HepG2 (cell line): ENCODE measurements around the gene AEBP1.

ENCODE experiments used
- ASH2L ChIP-seq: fragments of 300-600, 200-600 bp; sonication (generic); IDR thresholded peaks from 2 replicates; pipeline ENCODE4 v1.7.0; 2017; ENCODE audit warnings: low read depth, mild to moderate bottlenecking, moderate library complexity, mixed read lengths, low read length; ENCODE audit not compliant: insufficient read length
- CBFB ChIP-seq: sonication (generic); formaldehyde crosslinking; IDR thresholded peaks from 2 replicates; pipeline ENCODE4 v1.4.0; 2020; ENCODE audit warnings: missing genetic modification reagents
- CTCF ChIP-seq: sonication (generic); formaldehyde crosslinking; IDR thresholded peaks from 2 replicates; pipeline ENCODE4 v1.5.0; 2020; ENCODE audit warnings: mild to moderate bottlenecking, missing genetic modification reagents, moderate library complexity
- EHMT2 ChIP-seq: fragments of 200-600 bp; sonication (generic); IDR thresholded peaks from 2 replicates; pipeline ENCODE4 v1.7.0; 2017; ENCODE audit warnings: antibody characterized with exemption, low read depth, low read length, borderline replicate concordance
- EZH2 ChIP-seq: conservative IDR thresholded peaks from 2 replicates; pipeline ENCODE4 v1.6.1; 2012; ENCODE audit warnings: mild to moderate bottlenecking, low read depth, low read length, moderate library complexity
- FOXJ3 ChIP-seq: sonication (generic); formaldehyde crosslinking; IDR thresholded peaks from 2 replicates; pipeline ENCODE4 v1.4.0; 2020; ENCODE audit warnings: missing genetic modification reagents, mild to moderate bottlenecking, borderline replicate concordance
- GTF3A ChIP-seq: sonication (generic); formaldehyde crosslinking; conservative IDR thresholded peaks from 2 replicates; pipeline ENCODE4 v1.4.0; 2020; ENCODE audit warnings: mild to moderate bottlenecking, missing genetic modification reagents
- JUN ChIP-seq: sonication (generic); formaldehyde crosslinking; IDR thresholded peaks from 2 replicates; pipeline ENCODE4 v1.4.0; 2020; ENCODE audit warnings: mild to moderate bottlenecking, missing genetic modification reagents
- KAT8 ChIP-seq: IDR thresholded peaks from 2 replicates; pipeline ENCODE4 v1.6.1; 2016; ENCODE audit warnings: missing genetic modification reagents, missing compliant biosample characterization
- NFAT5 ChIP-seq: sonication (generic); formaldehyde crosslinking; IDR thresholded peaks from 2 replicates; pipeline ENCODE4 v1.4.0; 2020; ENCODE audit warnings: missing genetic modification reagents
- POLR2A ChIP-seq, 2 experiments: IDR thresholded peaks; 2 replicates each; pipeline ENCODE4 v1.6.1; 2011; ENCODE audit warnings: low read depth in 2 of 2, low read length in 2 of 2, mild to moderate bottlenecking in 1 of 2, moderate library complexity in 1 of 2; ENCODE audit not compliant: insufficient read depth in 1 of 2
- REPIN1 ChIP-seq: sonication (generic); formaldehyde crosslinking; IDR thresholded peaks from 2 replicates; pipeline ENCODE4 v1.8.0; 2022; ENCODE audit warnings: missing genetic modification reagents, low read depth, mild to moderate bottlenecking, borderline replicate concordance
- ZBTB26 ChIP-seq: IDR thresholded peaks from 2 replicates; pipeline ENCODE4 v1.6.1; 2016; ENCODE audit warnings: missing compliant biosample characterization, missing genetic modification reagents, borderline replicate concordance
- ZNF101 ChIP-seq: sonication (generic); formaldehyde crosslinking; IDR thresholded peaks from 2 replicates; pipeline ENCODE4 v1.4.0; 2020; ENCODE audit warnings: mild to moderate bottlenecking, low read depth, missing genetic modification reagents, borderline replicate concordance

- TF ChIP-seq CTCF (CRISPR knock-in tag): no peak
- TF ChIP-seq NFAT5: no peak
- TF ChIP-seq EHMT2: no peak
- no peak for TF ChIP-seq GTF3A (CRISPR knock-in tag)
- no peak for TF ChIP-seq ZBTB26 (CRISPR knock-in tag)
- TF ChIP-seq ASH2L: no peak
- TF ChIP-seq JUN: no peak
- TF ChIP-seq CBFB: no peak
- TF ChIP-seq FOXJ3 (CRISPR knock-in tag): no peak
- TF ChIP-seq EZH2: no peak
- TF ChIP-seq POLR2A (IDR thresholded peaks at IDR 0.05; ENCODE audit: insufficient read depth in 1 of 2, low read depth in 2 of 2, low read length in 2 of 2): no peak
- TF ChIP-seq KAT8: no peak
- TF ChIP-seq REPIN1 (CRISPR knock-in tag): no peak
- TF ChIP-seq ZNF101: no peak
Measured at GRCh38 chr7:44128721-44129582, 24.8 kb downstream of the AEBP1 start.
